Lower leg skin (tissue), 4 donors: Measurements from ENCODE around the gene LMTK3. TPM values are rescaled to one million over a fixed set of nuclear protein-coding genes. Genes with fewer than 3 reads are reported as not detected.

Experiments used
- DNase-seq, 2 donors: peaks; one replicate each; pipeline ENCODE4 v3.0.0-alpha.2; 2019; ENCODE audit warnings: low spot score in 2 of 2
- H3K4me3 ChIP-seq: fragments of 200-600 bp; sonication (generic); 2 replicates; pipeline ENCODE4 v1.5.1; 2017; ENCODE audit warnings: mild to moderate bottlenecking, low read depth; ENCODE audit not compliant: poor library complexity, severe bottlenecking
- POLR2A ChIP-seq, 2 donors: fragments of 450-650 bp; IDR thresholded peaks; one replicate each; pipeline ENCODE4 v1.6.1; 2016 to 2017; ENCODE audit warnings: antibody characterized with exemption in 2 of 2, mild to moderate bottlenecking in 1 of 2, moderate library complexity in 1 of 2
- WGBS, 2 donors: methylation state at CpG; one replicate each; pipeline ENCODE4 v1.1.5; 2018; 5-methylcytosine and 5-hydroxymethylcytosine counted together
- intact Hi-C: fragments of 100-400 bp; cut with DNase I; formaldehyde crosslinking; loops from one replicate; pipeline ENCODE4 v1.15.0; 2023; ENCODE audit warnings: low total_unique reads
- total RNA-seq, 4 donors: library from RNA; depleted of rRNA; stranded (reverse); fragments of >200 nt; gene quantifications; one replicate each; pipeline ENCODE4 v1.1.0, GENCODE V29; 2016
- TF ChIP-seq, protein P1 (sequence below), 3 donors: fragments of 450-650 bp; IDR thresholded peaks; one replicate each; pipeline ENCODE4 v1.5.1; 2016; ENCODE audit warnings: antibody characterized with exemption in 3 of 3, mild to moderate bottlenecking in 3 of 3, moderate library complexity in 2 of 3

The LMTK3 gene
- total RNA-seq, 4 donors from 2014 or later, result 5.3 to 6.7 (median 5.8) TPM

DNA sequence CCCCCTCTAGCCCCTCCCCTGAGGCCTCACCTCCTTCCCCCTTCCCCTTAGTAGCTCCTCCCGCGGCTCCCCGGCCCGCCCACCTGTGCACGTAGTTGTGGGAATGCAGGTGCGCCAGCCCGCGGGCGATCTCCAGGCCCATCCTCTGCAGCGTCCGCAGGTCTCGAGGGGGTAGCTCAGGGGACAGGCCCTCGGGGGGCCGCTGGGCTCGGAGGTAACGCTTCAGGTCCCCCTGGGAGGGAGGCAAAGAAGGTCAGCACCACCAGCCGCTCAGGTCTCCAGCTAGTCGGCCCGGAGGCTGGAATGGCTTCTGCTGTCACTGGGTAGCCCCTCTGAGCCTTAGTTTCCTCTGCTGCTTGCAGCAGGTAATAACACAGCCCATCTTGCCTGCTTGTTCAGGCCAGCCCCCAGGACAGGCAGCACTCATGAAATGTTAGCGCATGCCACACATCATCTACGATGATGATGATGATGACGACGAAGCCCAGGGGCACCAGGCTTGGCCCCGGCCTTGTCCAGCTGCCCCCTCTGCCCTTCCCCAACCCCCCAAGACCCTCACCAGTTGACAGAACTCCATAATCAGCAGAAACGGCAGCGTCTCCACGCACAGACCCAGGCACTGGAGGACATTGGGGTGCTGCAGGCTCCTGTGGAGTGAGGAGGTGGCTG is 9.2 kb downstream of the LMTK3 start:
- TF ChIP-seq POLR2A (IDR thresholded peaks at IDR 0.05), result no peak
- TF ChIP-seq, protein P1, sequence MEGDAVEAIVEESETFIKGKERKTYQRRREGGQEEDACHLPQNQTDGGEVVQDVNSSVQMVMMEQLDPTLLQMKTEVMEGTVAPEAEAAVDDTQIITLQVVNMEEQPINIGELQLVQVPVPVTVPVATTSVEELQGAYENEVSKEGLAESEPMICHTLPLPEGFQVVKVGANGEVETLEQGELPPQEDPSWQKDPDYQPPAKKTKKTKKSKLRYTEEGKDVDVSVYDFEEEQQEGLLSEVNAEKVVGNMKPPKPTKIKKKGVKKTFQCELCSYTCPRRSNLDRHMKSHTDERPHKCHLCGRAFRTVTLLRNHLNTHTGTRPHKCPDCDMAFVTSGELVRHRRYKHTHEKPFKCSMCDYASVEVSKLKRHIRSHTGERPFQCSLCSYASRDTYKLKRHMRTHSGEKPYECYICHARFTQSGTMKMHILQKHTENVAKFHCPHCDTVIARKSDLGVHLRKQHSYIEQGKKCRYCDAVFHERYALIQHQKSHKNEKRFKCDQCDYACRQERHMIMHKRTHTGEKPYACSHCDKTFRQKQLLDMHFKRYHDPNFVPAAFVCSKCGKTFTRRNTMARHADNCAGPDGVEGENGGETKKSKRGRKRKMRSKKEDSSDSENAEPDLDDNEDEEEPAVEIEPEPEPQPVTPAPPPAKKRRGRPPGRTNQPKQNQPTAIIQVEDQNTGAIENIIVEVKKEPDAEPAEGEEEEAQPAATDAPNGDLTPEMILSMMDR (IDR thresholded peaks at IDR 0.05), result no peak
- 28 to 53% methylated on average over 14 to 27 of the region's 27 CpGs for WGBS, 2 donors
- no peak overlapping the region for H3K4me3 ChIP-seq
- intact Hi-C loops, result loop anchor here (5.0 kb wide), 1 partner anchor 85 kb away; no protein-coding TSS in a partner anchor
- no peak for DNase-seq

DNA sequence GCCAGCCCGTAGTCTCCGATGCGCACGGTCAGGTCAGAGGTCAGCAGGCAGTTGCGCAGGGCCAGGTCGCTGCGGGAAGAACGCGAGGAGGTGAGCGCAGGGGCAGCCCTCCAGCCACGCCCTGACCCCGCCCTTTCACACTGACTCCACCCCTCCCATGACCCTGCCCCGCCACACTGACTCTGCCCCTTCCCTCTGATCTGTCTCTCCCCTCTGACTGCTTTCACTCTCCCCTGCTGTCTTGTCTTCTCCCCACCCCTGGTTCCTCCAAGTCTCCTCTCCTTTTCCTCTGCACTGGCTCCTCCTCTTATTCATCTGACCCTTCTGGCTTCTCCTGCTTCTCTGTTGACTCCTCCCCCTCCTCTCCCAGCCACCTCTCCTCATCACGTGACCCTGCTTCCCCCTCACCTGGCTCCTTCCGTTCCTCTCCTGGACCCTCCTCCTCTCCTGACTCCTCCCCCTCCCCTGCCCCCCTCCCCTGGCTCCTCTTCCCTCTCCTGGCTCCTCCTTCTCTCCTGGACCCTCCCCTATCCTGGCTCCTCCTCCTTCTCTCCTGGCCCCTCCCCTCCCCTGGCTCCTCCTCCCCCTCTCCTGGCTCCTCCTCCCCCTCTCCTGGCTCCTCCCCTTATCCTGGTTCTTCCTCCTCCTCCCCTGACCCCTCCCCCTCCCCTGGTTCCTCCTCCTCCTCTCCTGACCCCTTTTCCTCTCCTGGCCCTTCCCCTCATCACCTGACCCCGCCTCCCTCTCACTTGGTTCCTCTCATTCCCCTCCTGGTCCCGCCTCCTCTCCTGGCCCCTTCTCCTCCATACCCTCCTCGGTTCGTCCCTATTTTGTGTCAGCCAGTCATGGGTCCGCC is 9.9 kb downstream of the LMTK3 start:
- 4 to 6% methylated on average over 15 to 20 of the region's 20 CpGs for WGBS, 2 donors
- intact Hi-C loops, result loop anchor here (5.0 kb wide), 1 partner anchor 86 kb away; no protein-coding TSS in a partner anchor
- H3K4me3 ChIP-seq, result no peak overlapping the region
- peak in 1 of 2 donors; percentile 72 for DNase-seq
- TF ChIP-seq POLR2A (IDR thresholded peaks at IDR 0.05), result no peak
- TF ChIP-seq, protein P1 (IDR thresholded peaks at IDR 0.05), result no peak

GRCh38 chr19:48500830-48501493 is 10.7 kb downstream of the LMTK3 start:
- intact Hi-C loops, result loop anchor here (5.0 kb wide), 1 partner anchor 86 kb away; no protein-coding TSS in a partner anchor
- WGBS, 2 donors, result 49 to 64% methylated on average over 14 to 32 of the region's 32 CpGs
- DNase-seq, result no peak
- no peak for TF ChIP-seq POLR2A (IDR thresholded peaks at IDR 0.05)
- TF ChIP-seq, protein P1 (IDR thresholded peaks at IDR 0.05), result no peak
- H3K4me3 ChIP-seq, result peak overlapping the region; percentile 11

- DNase-seq, result no peak
- intact Hi-C loops, result loop anchor here (5.0 kb wide), 1 partner anchor 88 kb away; no protein-coding TSS in a partner anchor
- WGBS, 2 donors, result 65 to 77% methylated on average over 26 to 43 of the region's 44 CpGs
- no peak overlapping the region for H3K4me3 ChIP-seq
- TF ChIP-seq, protein P1 (IDR thresholded peaks at IDR 0.05), result no peak
- TF ChIP-seq POLR2A (IDR thresholded peaks at IDR 0.05), result no peak
Measured at GRCh38 chr19:48499316-48500090, 12.1 kb downstream of the LMTK3 start.
